Measurements from ENCODE around the gene DNM3. TPM values are rescaled to one million over a fixed set of nuclear protein-coding genes. Genes with fewer than 3 reads are reported as not detected.

DNM3 gene
- polyA plus RNA-seq, 1 of the 3 experiments (the other 2 are of a cell fraction) = 0.43 TPM

DNA sequence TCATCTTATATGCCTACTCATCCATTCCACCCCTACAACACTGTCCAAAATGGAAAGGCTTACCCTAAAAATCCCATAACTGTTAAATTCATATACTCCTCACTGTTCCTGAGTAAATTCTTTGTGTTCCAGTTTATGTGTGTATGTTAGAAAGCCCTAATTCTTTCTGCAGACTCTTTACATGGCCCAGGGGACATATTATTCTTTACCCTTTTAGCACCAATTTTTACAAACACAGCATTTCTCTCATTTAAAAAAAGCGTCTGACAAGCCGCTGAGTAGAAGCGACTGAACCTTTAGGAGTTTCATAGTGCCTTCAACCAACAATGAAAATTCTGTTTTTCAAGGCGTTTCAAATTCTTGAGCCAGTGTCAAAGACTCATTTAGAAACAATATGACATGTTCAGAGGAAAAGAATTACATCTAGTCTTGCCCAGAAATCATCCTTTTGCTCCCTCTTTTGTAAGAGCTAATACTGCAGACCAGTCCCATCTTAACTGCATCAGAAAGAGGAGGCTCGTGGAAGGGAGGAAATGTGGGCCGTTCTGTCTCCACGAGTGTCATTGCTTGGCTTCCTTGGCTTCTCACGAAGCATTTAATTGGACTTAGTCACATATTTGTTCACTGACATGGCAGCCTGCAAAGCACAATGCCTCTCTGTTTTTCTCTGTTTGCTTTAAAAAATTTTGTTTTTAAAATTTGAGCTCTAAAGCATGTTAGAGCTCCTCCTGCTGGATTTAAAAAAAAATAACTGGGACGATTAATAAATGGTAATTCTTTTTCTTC is 557.9 kb downstream of the DNM3 start:
- 34% methylated on average over 9 of the region's 9 CpGs for WGBS (ENCODE audit: low lambda C conversion rate)
- POLR2A ChIA-PET = no interaction called here
- H3K27ac ChIP-seq (ENCODE audit: low read depth in 2 of 2, low read length in 1 of 2) = peak overlapping the region; percentile 85 to 88

More for the DNA sequence above, 557.9 kb downstream of the DNM3 start:
- Histone ChIP-seq H3K36me3 (replicated peaks in 1 of 2; ENCODE audit: control insufficient read depth in 1 of 2, insufficient read depth in 2 of 2, low read length in 1 of 2) (peaks cover 0 to 5% of the 10 kb centered on the region in 2 experiments), H3K9ac (peak overlapping the region; percentile 26; the same call in 1 of the 2 replicates), H3K27me3 (ENCODE audit: insufficient read depth) (no peaks in the 10 kb centered on the region), H4K20me1 (ENCODE audit: insufficient read depth) (no peaks in the 10 kb centered on the region), H3K9me3 (no peaks in the 10 kb centered on the region), H2AFZ (ENCODE audit: low read depth) (peak overlapping the region; percentile 50; the same call in 1 of the 2 replicates), H3K4me3 (ENCODE audit: low read depth in 2 of 2, low read length in 1 of 2) (peak overlapping the region in 1 of 2 experiments; percentile 1; a peak in 1 of 4 replicates), H3K4me1 (ENCODE audit: control insufficient read depth in 1 of 2, insufficient read depth in 2 of 2, low read depth in 1 of 2, low read length in 1 of 2) (peaks cover 13 to 29% of the 10 kb centered on the region in 2 experiments), H3F3A (replicated peaks; ENCODE audit: insufficient read depth) (peaks cover 19% of the 10 kb centered on the region), H3K79me2 (ENCODE audit: insufficient read depth) (no peaks in the 10 kb centered on the region; the same call in 1 of the 2 replicates), H3K9me2 (no peaks in the 10 kb centered on the region), H3K4me2 (peak overlapping the region; percentile 14; the same call in 1 of the 2 replicates)
- TF ChIP-seq SMC3 (IDR thresholded peaks at IDR 0.05; ENCODE audit: low read depth, low read length) = peak; percentile 70
- 0 out of 2 replicates have a peak, but pooled peaks have one; percentile 54 for TF ChIP-seq NFIC (IDR thresholded peaks at IDR 0.05; ENCODE audit: borderline replicate concordance)
- TF ChIP-seq, protein P1, sequence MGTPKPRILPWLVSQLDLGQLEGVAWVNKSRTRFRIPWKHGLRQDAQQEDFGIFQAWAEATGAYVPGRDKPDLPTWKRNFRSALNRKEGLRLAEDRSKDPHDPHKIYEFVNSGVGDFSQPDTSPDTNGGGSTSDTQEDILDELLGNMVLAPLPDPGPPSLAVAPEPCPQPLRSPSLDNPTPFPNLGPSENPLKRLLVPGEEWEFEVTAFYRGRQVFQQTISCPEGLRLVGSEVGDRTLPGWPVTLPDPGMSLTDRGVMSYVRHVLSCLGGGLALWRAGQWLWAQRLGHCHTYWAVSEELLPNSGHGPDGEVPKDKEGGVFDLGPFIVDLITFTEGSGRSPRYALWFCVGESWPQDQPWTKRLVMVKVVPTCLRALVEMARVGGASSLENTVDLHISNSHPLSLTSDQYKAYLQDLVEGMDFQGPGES (IDR thresholded peaks at IDR 0.05; ENCODE audit: low read depth, low read length) = no peak
- TF ChIP-seq TCF12 (IDR thresholded peaks at IDR 0.05) = peak; percentile 68
- TF ChIP-seq, protein P2, sequence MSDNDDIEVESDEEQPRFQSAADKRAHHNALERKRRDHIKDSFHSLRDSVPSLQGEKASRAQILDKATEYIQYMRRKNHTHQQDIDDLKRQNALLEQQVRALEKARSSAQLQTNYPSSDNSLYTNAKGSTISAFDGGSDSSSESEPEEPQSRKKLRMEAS (IDR thresholded peaks at IDR 0.05; ENCODE audit: low read depth) = peak; percentile 39; the same call in 1 of the 2 replicates
- TF ChIP-seq RAD21 (IDR thresholded peaks at IDR 0.05; ENCODE audit: low read length) = peak; percentile 81
- no peak for TF ChIP-seq GABPA (IDR thresholded peaks at IDR 0.05; ENCODE audit: low read depth)
- TF ChIP-seq TEAD4 (IDR thresholded peaks at IDR 0.05; ENCODE audit: borderline replicate concordance, insufficient read depth) = peak; percentile 28; the same call in 1 of the 2 replicates
- TF ChIP-seq FOSL2 (IDR thresholded peaks at IDR 0.05; ENCODE audit: borderline replicate concordance, low read depth) = peak; percentile 57; the same call in 1 of the 2 replicates
- TF ChIP-seq CTCF (IDR thresholded peaks at IDR 0.05) = peak; percentile 82
- TF ChIP-seq, protein P3, sequence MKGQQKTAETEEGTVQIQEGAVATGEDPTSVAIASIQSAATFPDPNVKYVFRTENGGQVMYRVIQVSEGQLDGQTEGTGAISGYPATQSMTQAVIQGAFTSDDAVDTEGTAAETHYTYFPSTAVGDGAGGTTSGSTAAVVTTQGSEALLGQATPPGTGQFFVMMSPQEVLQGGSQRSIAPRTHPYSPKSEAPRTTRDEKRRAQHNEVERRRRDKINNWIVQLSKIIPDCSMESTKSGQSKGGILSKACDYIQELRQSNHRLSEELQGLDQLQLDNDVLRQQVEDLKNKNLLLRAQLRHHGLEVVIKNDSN (IDR thresholded peaks at IDR 0.05; ENCODE audit: borderline replicate concordance, low read depth) = no peak
- TF ChIP-seq YY1 (IDR thresholded peaks at IDR 0.05; ENCODE audit: low read depth) = 0 out of 2 replicates have a peak, but pooled peaks have one; percentile 26
- peak in 1 of 2 experiments; percentile 66; a peak in 1 of 4 replicates for TF ChIP-seq EP300 (IDR thresholded peaks at IDR 0.05; ENCODE audit: borderline replicate concordance in 1 of 2, low read depth in 1 of 2, low read length in 1 of 2)
- TF ChIP-seq FOXM1 (IDR thresholded peaks at IDR 0.05; ENCODE audit: low read depth) = 0 out of 2 replicates have a peak, but pooled peaks have one; percentile 48
- TF ChIP-seq POLR2AphosphoS5 (IDR thresholded peaks at IDR 0.05; ENCODE audit: low read depth, low read length) = peak; percentile 37; the same call in 1 of the 2 replicates
- TF ChIP-seq PBX3 (IDR thresholded peaks at IDR 0.05) = peak; percentile 57
- TF ChIP-seq JUND (IDR thresholded peaks at IDR 0.05) = peak; percentile 46
- TF ChIP-seq RXRA (IDR thresholded peaks at IDR 0.05; ENCODE audit: borderline replicate concordance, low read depth) = no peak
- TF ChIP-seq EZH2phosphoT487 (IDR thresholded peaks at IDR 0.05; ENCODE audit: borderline replicate concordance, low read depth) = no peak
- TF ChIP-seq, protein P4, sequence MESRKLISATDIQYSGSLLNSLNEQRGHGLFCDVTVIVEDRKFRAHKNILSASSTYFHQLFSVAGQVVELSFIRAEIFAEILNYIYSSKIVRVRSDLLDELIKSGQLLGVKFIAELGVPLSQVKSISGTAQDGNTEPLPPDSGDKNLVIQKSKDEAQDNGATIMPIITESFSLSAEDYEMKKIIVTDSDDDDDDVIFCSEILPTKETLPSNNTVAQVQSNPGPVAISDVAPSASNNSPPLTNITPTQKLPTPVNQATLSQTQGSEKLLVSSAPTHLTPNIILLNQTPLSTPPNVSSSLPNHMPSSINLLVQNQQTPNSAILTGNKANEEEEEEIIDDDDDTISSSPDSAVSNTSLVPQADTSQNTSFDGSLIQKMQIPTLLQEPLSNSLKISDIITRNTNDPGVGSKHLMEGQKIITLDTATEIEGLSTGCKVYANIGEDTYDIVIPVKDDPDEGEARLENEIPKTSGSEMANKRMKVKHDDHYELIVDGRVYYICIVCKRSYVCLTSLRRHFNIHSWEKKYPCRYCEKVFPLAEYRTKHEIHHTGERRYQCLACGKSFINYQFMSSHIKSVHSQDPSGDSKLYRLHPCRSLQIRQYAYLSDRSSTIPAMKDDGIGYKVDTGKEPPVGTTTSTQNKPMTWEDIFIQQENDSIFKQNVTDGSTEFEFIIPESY (IDR thresholded peaks at IDR 0.05; ENCODE audit: borderline replicate concordance, low read depth) = no peak
- DNase-seq = peak; percentile 29
- CTCF ChIA-PET = interaction anchor here (0.6 to 3.8 kb wide), 49 partner anchors 9 to 723 kb away, joined by 3 to 42 read pairs (median 4); partner anchors contain the start of gene C1orf105
